ENCODE results near the gene PRPF40A. TPM values are rescaled to one million over a fixed set of nuclear protein-coding genes. Genes with fewer than 3 reads are reported as not detected.
A peak's percentile ranks its signal among the peaks of the same experiment; 100 is the strongest.

Gene PRPF40A
- total and polyA plus RNA-seq, 4 donors: 45.1 to 114 (median 74.9) TPM

DNA sequence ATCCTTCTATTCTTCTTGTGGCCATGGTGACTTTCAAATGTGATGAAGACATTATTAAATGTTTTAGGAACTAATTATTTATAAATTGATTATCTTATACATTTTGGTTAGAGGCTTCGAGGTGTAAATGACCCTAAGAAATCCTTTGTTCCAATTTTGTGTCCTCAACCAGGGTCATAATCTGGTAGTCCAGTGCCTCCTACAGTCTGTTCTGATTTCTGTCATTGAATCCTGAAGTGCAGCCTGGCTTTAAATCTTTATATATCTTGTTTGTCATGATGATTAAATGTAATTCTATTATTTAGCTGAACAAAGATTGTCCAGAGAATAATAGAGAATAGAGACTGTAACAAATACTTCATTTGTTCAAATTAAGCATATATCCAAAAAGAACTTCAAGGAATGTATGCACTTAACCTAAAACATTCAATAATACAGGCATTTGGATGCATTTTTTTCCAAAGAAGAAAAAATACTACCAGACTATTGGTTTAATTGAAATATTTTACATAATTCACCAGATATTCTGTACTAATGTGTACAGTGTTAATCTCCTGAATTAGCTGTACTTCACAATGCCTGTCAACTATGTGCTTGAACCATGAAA, 89.8 kb downstream of the PRPF40A start:
- H3K27ac ChIP-seq (ENCODE audit: low read depth, low read length): no peak overlapping the region
- peak in 3 of 6 donors; percentile 26 to 84 (median 61) for DNase-seq (ENCODE audit: low read depth in 4 of 6, low spot score in 6 of 6)

DNA sequence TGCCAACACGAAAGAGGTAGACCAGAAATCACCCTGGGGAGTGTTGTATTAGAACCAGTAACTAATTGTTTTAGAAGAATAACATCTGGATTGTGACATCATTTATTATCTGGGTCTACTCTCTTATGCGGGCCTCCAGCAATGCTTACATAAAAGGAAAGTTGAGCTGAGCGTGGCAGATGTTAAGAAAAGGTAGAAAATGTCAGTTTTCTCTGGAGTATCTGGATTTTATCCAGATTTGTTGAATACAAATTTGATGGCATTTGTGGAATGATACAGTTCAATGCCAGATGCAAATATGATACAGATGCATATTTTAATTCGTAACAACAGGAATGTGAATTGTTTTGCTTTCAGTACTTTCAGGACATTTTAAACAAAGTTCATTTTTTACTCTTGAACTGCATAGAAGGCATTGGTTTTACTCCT, 90.3 kb downstream of the PRPF40A start:
- H3K36me3 ChIP-seq (ENCODE audit: control insufficient read depth, insufficient read depth, low read length): peaks cover 11% of the 10 kb centered on the region
- 80% methylated on average over 1 of the region's 4 CpGs for WGBS (ENCODE audit: insufficient coverage)
- no peaks in the 10 kb centered on the region for H3K4me1 ChIP-seq (ENCODE audit: control insufficient read depth, insufficient read depth, low read length)
- no peaks in the 10 kb centered on the region for H3K27me3 ChIP-seq (ENCODE audit: control insufficient read depth, insufficient read depth, low read length)
- DNase-seq (ENCODE audit: low read depth in 4 of 6, low spot score in 6 of 6): no peak
- H3K27ac ChIP-seq (ENCODE audit: low read depth, low read length): no peak overlapping the region
- no peaks in the 10 kb centered on the region for H3K9me3 ChIP-seq (ENCODE audit: control insufficient read depth, insufficient read depth, low read length)
- H3K4me3 ChIP-seq (ENCODE audit: low read depth, low read length): no peak overlapping the region

More for the DNA sequence above, 89.8 kb downstream of the PRPF40A start:
- Histone ChIP-seq H3K27me3 (ENCODE audit: control insufficient read depth, insufficient read depth, low read length) (no peaks in the 10 kb centered on the region), H3K4me3 (ENCODE audit: low read depth, low read length) (no peak overlapping the region), H3K4me1 (ENCODE audit: control insufficient read depth, insufficient read depth, low read length) (no peaks in the 10 kb centered on the region), H3K36me3 (ENCODE audit: control insufficient read depth, insufficient read depth, low read length) (peaks cover 11% of the 10 kb centered on the region), H3K9me3 (ENCODE audit: control insufficient read depth, insufficient read depth, low read length) (no peaks in the 10 kb centered on the region)
- WGBS (ENCODE audit: insufficient coverage): no CpG with 5 or more reads among the region's 1 CpG

DNA sequence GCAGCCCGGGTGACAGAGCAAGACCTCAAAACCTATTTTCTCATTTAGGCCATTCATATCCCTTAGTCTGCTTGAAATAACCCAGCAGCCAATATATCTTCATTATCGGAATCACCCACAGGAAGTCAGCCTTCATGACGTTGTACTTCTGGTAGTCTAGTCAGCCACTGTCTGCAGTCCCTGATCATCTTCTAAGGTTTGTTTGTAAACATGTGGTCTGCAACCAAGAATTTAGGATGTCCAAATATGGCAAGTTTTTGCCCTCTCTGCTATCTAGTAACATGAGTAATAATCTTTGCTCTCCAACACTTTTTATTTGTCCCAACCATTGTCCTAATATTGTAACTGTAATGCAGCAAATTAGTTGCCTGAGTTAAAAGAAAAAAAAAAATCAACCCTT, 92.5 kb downstream of the PRPF40A start:
- Histone ChIP-seq H3K36me3 (ENCODE audit: control insufficient read depth, insufficient read depth, low read length) (peaks cover 15% of the 10 kb centered on the region), H3K9me3 (ENCODE audit: control insufficient read depth, insufficient read depth, low read length) (no peaks in the 10 kb centered on the region), H3K27me3 (ENCODE audit: control insufficient read depth, insufficient read depth, low read length) (no peaks in the 10 kb centered on the region), H3K27ac (ENCODE audit: low read depth, low read length) (no peak overlapping the region), H3K4me1 (ENCODE audit: control insufficient read depth, insufficient read depth, low read length) (no peaks in the 10 kb centered on the region), H3K4me3 (ENCODE audit: low read depth, low read length) (no peak overlapping the region)
- DNase-seq (ENCODE audit: low read depth in 4 of 6, low spot score in 6 of 6): no peak
- no CpG with 5 or more reads among the region's 3 CpGs for WGBS (ENCODE audit: insufficient coverage)

DNA sequence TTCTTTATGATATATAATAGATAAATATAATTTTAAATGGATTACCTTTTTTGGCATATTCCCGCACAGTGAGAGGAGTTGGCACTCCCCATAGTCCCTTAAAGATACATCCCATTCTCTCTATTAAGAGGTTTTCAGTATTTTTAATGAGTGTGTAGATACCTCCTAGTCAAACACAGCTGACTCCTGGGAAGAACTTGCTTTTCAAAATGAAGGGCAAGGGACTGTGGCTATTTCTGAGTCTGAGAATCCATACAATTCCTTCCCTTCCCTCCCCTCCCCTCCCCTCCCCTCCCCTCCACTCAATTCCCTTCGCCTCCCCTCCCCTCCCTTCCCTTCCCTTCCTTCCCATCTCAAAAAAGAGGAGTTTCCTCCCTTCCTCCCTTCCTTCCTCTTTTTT, 93.5 kb downstream of the PRPF40A start:
- Histone ChIP-seq H3K27ac (ENCODE audit: low read depth, low read length) (no peak overlapping the region), H3K36me3 (ENCODE audit: control insufficient read depth, insufficient read depth, low read length) (peaks cover 22% of the 10 kb centered on the region), H3K27me3 (ENCODE audit: control insufficient read depth, insufficient read depth, low read length) (no peaks in the 10 kb centered on the region), H3K9me3 (ENCODE audit: control insufficient read depth, insufficient read depth, low read length) (no peaks in the 10 kb centered on the region), H3K4me3 (ENCODE audit: low read depth, low read length) (no peak overlapping the region), H3K4me1 (ENCODE audit: control insufficient read depth, insufficient read depth, low read length) (no peaks in the 10 kb centered on the region)
- no peak for DNase-seq (ENCODE audit: low read depth in 4 of 6, low spot score in 6 of 6)
- no CpG with 5 or more reads among the region's 2 CpGs for WGBS (ENCODE audit: insufficient coverage)

DNA sequence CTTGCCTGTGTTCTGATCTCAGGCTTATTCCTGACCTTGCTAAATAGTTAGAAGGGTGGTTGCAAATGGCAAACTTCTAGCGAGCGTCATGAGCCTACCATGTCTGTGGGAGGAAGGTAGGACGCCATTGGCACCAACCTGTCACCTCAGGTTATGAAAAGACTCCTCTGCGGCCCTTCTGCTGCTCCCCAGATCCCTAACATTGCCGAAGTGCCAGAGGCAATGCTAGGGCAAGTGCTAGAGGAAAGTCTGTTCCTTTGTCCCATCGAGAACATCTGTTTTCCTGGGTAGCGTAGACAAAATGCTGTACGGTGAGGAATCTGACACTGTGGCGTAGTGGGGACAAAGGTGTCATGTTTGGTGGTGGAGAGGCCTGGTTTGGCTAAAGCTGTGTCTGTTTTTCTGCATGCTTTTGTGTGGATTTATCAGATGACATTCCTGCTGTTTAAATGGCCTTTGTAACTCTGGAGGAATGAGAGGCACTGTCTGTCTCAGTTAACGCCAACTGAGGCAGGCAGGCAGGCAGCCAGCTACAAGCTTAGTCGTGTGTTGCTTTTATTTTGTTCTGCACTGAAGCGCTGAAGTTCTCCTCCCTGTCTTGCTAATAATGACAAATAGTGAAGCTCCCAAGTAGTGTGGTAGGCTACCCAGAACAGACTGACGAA, 94.1 kb downstream of the PRPF40A start:
- Histone ChIP-seq H3K27me3 (ENCODE audit: control insufficient read depth, insufficient read depth, low read length) (no peaks in the 10 kb centered on the region), H3K36me3 (ENCODE audit: control insufficient read depth, insufficient read depth, low read length) (peaks cover 20% of the 10 kb centered on the region), H3K4me3 (ENCODE audit: low read depth, low read length) (no peak overlapping the region), H3K27ac (ENCODE audit: low read depth, low read length) (no peak overlapping the region), H3K4me1 (ENCODE audit: control insufficient read depth, insufficient read depth, low read length) (no peaks in the 10 kb centered on the region), H3K9me3 (ENCODE audit: control insufficient read depth, insufficient read depth, low read length) (no peaks in the 10 kb centered on the region)
- 74% methylated on average over 7 of the region's 13 CpGs for WGBS (ENCODE audit: insufficient coverage)
- DNase-seq (ENCODE audit: low read depth in 4 of 6, low spot score in 6 of 6): peak in 1 of 6 donors; percentile 23

DNA sequence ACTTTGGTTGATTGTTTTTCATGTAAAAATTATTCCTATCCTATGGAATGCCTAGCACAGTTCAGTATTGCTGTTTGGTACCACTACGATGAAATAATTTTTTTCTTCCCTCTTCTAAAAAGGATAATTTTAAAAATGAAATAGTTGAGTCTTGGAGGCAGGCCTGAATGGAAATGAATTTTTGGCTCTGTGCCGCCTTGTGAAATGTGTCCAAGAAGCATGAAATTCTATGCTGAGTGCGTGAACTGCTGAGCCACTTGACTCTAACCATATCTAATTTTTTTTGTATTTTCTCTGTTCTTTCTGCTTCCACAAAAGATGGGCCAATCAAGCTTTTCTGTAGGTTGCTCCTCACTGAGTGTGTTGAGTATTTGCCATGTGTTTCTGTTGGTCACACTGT, 95.0 kb downstream of the PRPF40A start:
- no CpG with 5 or more reads among the region's 3 CpGs for WGBS (ENCODE audit: insufficient coverage)
- Histone ChIP-seq H3K27me3 (ENCODE audit: control insufficient read depth, insufficient read depth, low read length) (no peaks in the 10 kb centered on the region), H3K4me1 (ENCODE audit: control insufficient read depth, insufficient read depth, low read length) (no peaks in the 10 kb centered on the region), H3K4me3 (ENCODE audit: low read depth, low read length) (no peak overlapping the region), H3K9me3 (ENCODE audit: control insufficient read depth, insufficient read depth, low read length) (no peaks in the 10 kb centered on the region), H3K36me3 (ENCODE audit: control insufficient read depth, insufficient read depth, low read length) (peaks cover 16% of the 10 kb centered on the region), H3K27ac (ENCODE audit: low read depth, low read length) (no peak overlapping the region)
- peak in 1 of 6 donors; percentile 76 for DNase-seq (ENCODE audit: low read depth in 4 of 6, low spot score in 6 of 6)

DNA sequence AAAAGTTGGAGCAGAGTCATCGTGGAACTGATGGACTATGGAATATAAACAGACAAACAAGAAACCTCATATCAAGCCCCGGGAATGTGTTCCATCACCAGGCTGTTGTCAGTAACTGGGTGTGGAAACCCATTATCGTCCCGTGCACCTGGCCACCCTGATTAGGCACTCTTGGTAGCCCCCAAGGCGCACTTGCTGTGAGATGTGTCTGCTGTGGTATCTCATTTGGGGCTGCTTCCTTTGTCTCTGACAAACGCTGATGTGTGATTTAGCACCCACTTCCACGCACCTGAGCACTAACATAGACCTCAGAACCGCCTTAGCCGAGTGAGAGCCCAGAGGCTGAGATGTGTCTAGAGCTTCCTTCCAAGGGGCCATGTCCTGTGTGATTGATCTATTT, 96.3 kb downstream of the PRPF40A start:
- WGBS (ENCODE audit: insufficient coverage): 100% methylated on average over 3 of the region's 9 CpGs
- no peak overlapping the region for H3K4me3 ChIP-seq (ENCODE audit: low read depth, low read length)
- no peak for DNase-seq (ENCODE audit: low read depth in 4 of 6, low spot score in 6 of 6)
- no peaks in the 10 kb centered on the region for H3K9me3 ChIP-seq (ENCODE audit: control insufficient read depth, insufficient read depth, low read length)
- H3K36me3 ChIP-seq (ENCODE audit: control insufficient read depth, insufficient read depth, low read length): peaks cover 16% of the 10 kb centered on the region
- no peaks in the 10 kb centered on the region for H3K27me3 ChIP-seq (ENCODE audit: control insufficient read depth, insufficient read depth, low read length)
- H3K27ac ChIP-seq (ENCODE audit: low read depth, low read length): no peak overlapping the region
- H3K4me1 ChIP-seq (ENCODE audit: control insufficient read depth, insufficient read depth, low read length): no peaks in the 10 kb centered on the region

DNA sequence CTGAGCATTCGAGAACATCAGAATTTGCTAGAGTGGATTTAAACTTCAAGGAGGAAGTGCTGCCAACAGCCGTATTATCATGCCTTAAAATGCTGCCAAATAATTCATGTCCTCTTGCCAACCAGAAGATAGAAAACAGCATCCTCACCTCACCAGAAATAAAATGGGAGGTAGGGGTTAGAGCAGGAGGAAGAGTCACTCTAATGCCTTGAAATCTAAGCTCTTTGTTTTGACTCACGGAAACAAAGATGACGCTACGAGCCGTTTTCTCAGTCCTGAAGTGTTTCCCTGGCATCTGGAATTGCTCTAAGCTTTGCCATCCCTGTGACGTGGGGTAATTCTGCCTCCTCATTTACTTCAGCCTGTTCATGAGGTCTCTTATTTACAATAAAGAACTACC, 97.1 kb downstream of the PRPF40A start:
- peak in 1 of 6 donors; percentile 56 for DNase-seq (ENCODE audit: low read depth in 4 of 6, low spot score in 6 of 6)
- WGBS (ENCODE audit: insufficient coverage): 88% methylated on average over 5 of the region's 7 CpGs
- H3K27ac ChIP-seq (ENCODE audit: low read depth, low read length): no peak overlapping the region
- no peak overlapping the region for H3K4me3 ChIP-seq (ENCODE audit: low read depth, low read length)
- peaks cover 16% of the 10 kb centered on the region for H3K36me3 ChIP-seq (ENCODE audit: control insufficient read depth, insufficient read depth, low read length)
- no peaks in the 10 kb centered on the region for H3K27me3 ChIP-seq (ENCODE audit: control insufficient read depth, insufficient read depth, low read length)
- H3K4me1 ChIP-seq (ENCODE audit: control insufficient read depth, insufficient read depth, low read length): no peaks in the 10 kb centered on the region
- no peaks in the 10 kb centered on the region for H3K9me3 ChIP-seq (ENCODE audit: control insufficient read depth, insufficient read depth, low read length)

DNA sequence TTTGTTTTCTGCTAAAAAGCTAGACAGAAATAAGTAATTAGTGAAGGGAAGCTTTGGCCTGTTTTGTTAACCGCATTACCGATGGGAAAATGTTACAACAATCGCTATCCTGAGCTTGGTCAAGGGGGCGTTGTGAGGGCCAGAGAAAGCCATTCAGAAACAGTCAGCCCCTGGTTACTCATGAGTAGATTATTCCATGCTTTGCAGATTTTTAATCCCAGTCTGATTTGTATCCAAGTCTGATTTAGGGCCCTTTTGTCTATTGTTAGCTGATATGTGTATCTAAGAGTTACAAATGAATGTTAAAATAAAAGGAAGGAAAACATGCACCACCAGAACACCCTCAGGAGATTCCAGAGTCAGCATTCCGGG, 99.1 kb downstream of the PRPF40A start:
- Histone ChIP-seq H3K4me1 (ENCODE audit: control insufficient read depth, insufficient read depth, low read length) (no peaks in the 10 kb centered on the region), H3K27ac (ENCODE audit: low read depth, low read length) (peak overlapping the region; percentile 20), H3K36me3 (ENCODE audit: control insufficient read depth, insufficient read depth, low read length) (peaks cover 13% of the 10 kb centered on the region), H3K4me3 (ENCODE audit: low read depth, low read length) (no peak overlapping the region), H3K9me3 (ENCODE audit: control insufficient read depth, insufficient read depth, low read length) (no peaks in the 10 kb centered on the region), H3K27me3 (ENCODE audit: control insufficient read depth, insufficient read depth, low read length) (no peaks in the 10 kb centered on the region)
- 59% methylated on average over 4 of the region's 5 CpGs for WGBS (ENCODE audit: insufficient coverage)
- DNase-seq (ENCODE audit: low read depth in 4 of 6, low spot score in 6 of 6): peak in 2 of 6 donors; percentile 32 to 38

Measured in spinal cord (tissue), 10 donors.